DND-41 (cell line): ENCODE results near the gene RGS13.

Experiments
- EZH2 ChIP-seq: IDR thresholded peaks from 3 replicates; pipeline ENCODE4 v1.6.1; 2012; ENCODE audit warnings: borderline replicate concordance, low read depth, mild to moderate bottlenecking, moderate library complexity, low read length, inconsistent platforms; ENCODE audit not compliant: severe bottlenecking
- TF ChIP-seq, protein P1 (sequence below): IDR thresholded peaks from 2 replicates; pipeline ENCODE4 v1.5.1; 2012; ENCODE audit warnings: borderline replicate concordance, low read length, moderate library complexity, mild to moderate bottlenecking; ENCODE audit not compliant: poor library complexity, severe bottlenecking; ENCODE audit errors: extremely low read depth

DNA sequence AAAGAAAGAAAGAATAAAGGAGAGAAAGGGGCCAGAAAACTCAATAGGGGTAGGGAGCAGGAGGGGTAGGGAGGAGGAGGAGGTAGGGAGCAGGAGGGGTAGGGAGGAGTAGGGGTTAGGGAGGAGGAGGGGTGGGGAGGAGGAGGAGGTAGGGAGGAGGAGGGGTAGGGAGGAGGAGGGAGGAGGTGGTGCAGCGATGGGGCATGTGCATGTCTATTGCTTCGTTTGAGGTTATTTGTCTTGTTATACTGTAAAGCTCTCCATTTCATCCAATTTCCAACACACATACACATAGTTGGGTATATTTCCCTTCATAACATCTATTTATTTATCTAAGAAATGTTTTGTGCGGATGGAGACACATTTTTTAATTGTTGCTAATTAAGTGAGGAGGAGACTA lies 40.6 kb upstream of the RGS13 start:
- TF ChIP-seq, protein P1, sequence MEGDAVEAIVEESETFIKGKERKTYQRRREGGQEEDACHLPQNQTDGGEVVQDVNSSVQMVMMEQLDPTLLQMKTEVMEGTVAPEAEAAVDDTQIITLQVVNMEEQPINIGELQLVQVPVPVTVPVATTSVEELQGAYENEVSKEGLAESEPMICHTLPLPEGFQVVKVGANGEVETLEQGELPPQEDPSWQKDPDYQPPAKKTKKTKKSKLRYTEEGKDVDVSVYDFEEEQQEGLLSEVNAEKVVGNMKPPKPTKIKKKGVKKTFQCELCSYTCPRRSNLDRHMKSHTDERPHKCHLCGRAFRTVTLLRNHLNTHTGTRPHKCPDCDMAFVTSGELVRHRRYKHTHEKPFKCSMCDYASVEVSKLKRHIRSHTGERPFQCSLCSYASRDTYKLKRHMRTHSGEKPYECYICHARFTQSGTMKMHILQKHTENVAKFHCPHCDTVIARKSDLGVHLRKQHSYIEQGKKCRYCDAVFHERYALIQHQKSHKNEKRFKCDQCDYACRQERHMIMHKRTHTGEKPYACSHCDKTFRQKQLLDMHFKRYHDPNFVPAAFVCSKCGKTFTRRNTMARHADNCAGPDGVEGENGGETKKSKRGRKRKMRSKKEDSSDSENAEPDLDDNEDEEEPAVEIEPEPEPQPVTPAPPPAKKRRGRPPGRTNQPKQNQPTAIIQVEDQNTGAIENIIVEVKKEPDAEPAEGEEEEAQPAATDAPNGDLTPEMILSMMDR, result no peak
- TF ChIP-seq EZH2, result no peak
